Hair follicular keratinocyte (primary cell): Measurements from ENCODE around the gene PRMT1. TPM values are rescaled to one million over a fixed set of nuclear protein-coding genes. Genes with fewer than 3 reads are reported as not detected.

ENCODE experiments used
- total RNA-seq: library from RNA; depleted of rRNA; stranded (reverse); fragments of >200 nt; gene quantifications from 2 replicates; pipeline ENCODE4 v1.2.3, GENCODE V29; 2015

PRMT1 gene
- 301 and 446 TPM in 2 replicates for total RNA-seq

GRCh38 chr19:49677231-49677900, at the start of gene PRMT1:
Gene PRMT1, plus strand, starts transcription at chr19:49677271. Its CDS starts 10 bp downstream, at chr19:49677281.

GRCh38 chr19:49640113-49640898, 36.8 kb upstream of the PRMT1 start, which contains the start of gene RRAS:
Gene RRAS, minus strand, starts transcription at chr19:49640143. Its CDS starts 45 bp downstream, at chr19:49640098.

GRCh38 chr19:49641688-49642491, 35.2 kb upstream of the PRMT1 start, which contains the start of gene SCAF1:
Gene SCAF1, plus strand, starts transcription at chr19:49642209. Its CDS starts 2,818 bp downstream, at chr19:49645027.

GRCh38 chr19:49665351-49666119, 11.5 kb upstream of the PRMT1 start, which contains the start of the genes BCL2L12 and IRF3:
Gene BCL2L12, plus strand, starts transcription at chr19:49665933. Its CDS starts 760 bp downstream, at chr19:49666693.
Gene IRF3, minus strand, starts transcription at chr19:49665857. Its CDS starts 1,019 bp downstream, at chr19:49664838.

GRCh38 chr19:49689133-49690078, 12.3 kb downstream of the PRMT1 start, which contains the start of gene ADM5:
Gene ADM5, plus strand, starts transcription at chr19:49689594. Its CDS starts 244 bp downstream, at chr19:49689838.

GRCh38 chr19:49690656-49691242, 13.7 kb downstream of the PRMT1 start, which contains the start of gene CPT1C:
Gene CPT1C, plus strand, starts transcription at chr19:49691116. Its CDS starts 1,137 bp downstream, at chr19:49692253.

Other genes with a start within 250 kb of the PRMT1 start
- gene SLC17A7, start 235.7 kb upstream of the PRMT1 start, total RNA-seq, result not detected in 2 replicates
- gene PIH1D1, start 225.5 kb upstream of the PRMT1 start, total RNA-seq, result 74.7 and 86.8 TPM in 2 replicates
- gene ALDH16A1, start 224.0 kb upstream of the PRMT1 start, total RNA-seq, result 19.4 and 29.5 TPM in 2 replicates
- gene FLT3LG, start 203.1 kb upstream of the PRMT1 start, total RNA-seq, result 1.6 and 2.1 TPM in 2 replicates
- 2,476 and 3,531 TPM in 2 replicates for gene RPL13A, start 189.7 kb upstream of the PRMT1 start, total RNA-seq
- gene RPS11, start 180.8 kb upstream of the PRMT1 start, total RNA-seq, result 3,565 and 3,976 TPM in 2 replicates
- 16.1 and 27.0 TPM in 2 replicates for gene FCGRT, start 164.6 kb upstream of the PRMT1 start, total RNA-seq
- gene RCN3, start 149.3 kb upstream of the PRMT1 start, total RNA-seq, result 1.3 and 3.3 TPM in 2 replicates
- gene NOSIP, start 96.7 kb upstream of the PRMT1 start, total RNA-seq, result 52.4 and 71.2 TPM in 2 replicates
- 5.7 and 8.2 TPM in 2 replicates for gene PRRG2, start 96.0 kb upstream of the PRMT1 start, total RNA-seq
- gene PRR12, start 86.1 kb upstream of the PRMT1 start, total RNA-seq, result 4.7 and 6.0 TPM in 2 replicates
- gene RRAS, start 37.1 kb upstream of the PRMT1 start, total RNA-seq, result 55.4 and 88.5 TPM in 2 replicates
- gene SCAF1, start 35.1 kb upstream of the PRMT1 start, total RNA-seq, result 28.1 and 35.2 TPM in 2 replicates
- 71.1 and 83.8 TPM in 2 replicates for gene IRF3, start 11.4 kb upstream of the PRMT1 start, total RNA-seq
- gene BCL2L12, start 11.3 kb upstream of the PRMT1 start, total RNA-seq, result 18.4 and 37.6 TPM in 2 replicates
- gene ADM5, start 12.3 kb downstream of the PRMT1 start, total RNA-seq, result 1.3 and 4.1 TPM in 2 replicates
- gene CPT1C, start 13.8 kb downstream of the PRMT1 start, total RNA-seq, result 0.23 and 2.0 TPM in 2 replicates
- gene TSKS, start 86.0 kb downstream of the PRMT1 start, total RNA-seq, result not detected in 2 replicates
- gene AP2A1, start 89.7 kb downstream of the PRMT1 start, total RNA-seq, result 101 TPM in 2 replicates
- 11.5 and 13.8 TPM in 2 replicates for gene FUZ, start 136.0 kb downstream of the PRMT1 start, total RNA-seq
- 18.7 and 20.5 TPM in 2 replicates for gene MED25, start 141.0 kb downstream of the PRMT1 start, total RNA-seq
- 44.3 and 45.9 TPM in 2 replicates for gene PTOV1, start 173.9 kb downstream of the PRMT1 start, total RNA-seq
- 55.1 and 66.5 TPM in 2 replicates for gene PNKP, start 190.3 kb downstream of the PRMT1 start, total RNA-seq
- gene AKT1S1, start 200.1 kb downstream of the PRMT1 start, total RNA-seq, result 20.1 and 25.7 TPM in 2 replicates
- gene TBC1D17, start 200.4 kb downstream of the PRMT1 start, total RNA-seq, result 11.6 and 15.2 TPM in 2 replicates
- gene IL4I1, start 219.6 kb downstream of the PRMT1 start, total RNA-seq, result not detected in 2 replicates